OCI-LY3 (cell line): ENCODE measurements around the gene TBRG4.

Experiments used
- H2AFZ ChIP-seq: fragments of 200-600, 300-600 bp; shearing (Covaris generic); 2 replicates; pipeline ENCODE4 v1.6.0; 2014; ENCODE audit warnings: antibody characterized with exemption, low read depth, low read length
- H3K27ac ChIP-seq: fragments of 200-600, 300-600 bp; sonication (generic); 2 replicates; pipeline ENCODE4 v1.5.1; 2014; ENCODE audit warnings: mild to moderate bottlenecking, low read length, moderate library complexity, mixed read lengths
- H3K27me3 ChIP-seq: fragments of 200-600, 300-600 bp; sonication (generic); 2 replicates; pipeline ENCODE4 v1.6.1; 2014; ENCODE audit warnings: low read depth, low read length, mixed read lengths
- H3K36me3 ChIP-seq: fragments of 200-600, 300-600 bp; sonication (generic); replicated peaks from 2 replicates; pipeline ENCODE3; 2014; ENCODE audit warnings: low read depth, low read length, mixed read lengths
- H3K4me1 ChIP-seq: fragments of 300-600, 200-600 bp; sonication (generic); 2 replicates; pipeline ENCODE4 v1.6.1; 2014; ENCODE audit warnings: low read length, mixed read lengths
- H3K4me2 ChIP-seq: fragments of 200-600, 300-600 bp; sonication (generic); 2 replicates; pipeline ENCODE4 v1.6.1; 2014; ENCODE audit warnings: low read length, mixed read lengths
- H3K4me3 ChIP-seq: fragments of 300-600, 200-600 bp; sonication (generic); 2 replicates; pipeline ENCODE4 v1.5.1; 2014; ENCODE audit warnings: antibody characterized with exemption, mild to moderate bottlenecking, low read length, moderate library complexity
- H3K79me2 ChIP-seq: fragments of 300-600, 200-600 bp; shearing (Covaris generic); 2 replicates; pipeline ENCODE4 v1.6.1; 2014; ENCODE audit warnings: mild to moderate bottlenecking, low read length, mixed read lengths
- H3K9ac ChIP-seq: fragments of 300-600, 200-600 bp; shearing (Covaris generic); 2 replicates; pipeline ENCODE4 v1.6.0; 2014; ENCODE audit warnings: mild to moderate bottlenecking, low read length, moderate library complexity
- H3K9me3 ChIP-seq: fragments of 200-600, 300-600 bp; shearing (Covaris generic); 2 replicates; pipeline ENCODE4 v1.6.1; 2014; ENCODE audit warnings: low read length, mixed read lengths; ENCODE audit not compliant: insufficient read depth
- H4K20me1 ChIP-seq: fragments of 200-600, 300-600 bp; sonication (generic); 2 replicates; pipeline ENCODE4 v1.6.1; 2016; ENCODE audit warnings: low read length, mixed read lengths; ENCODE audit not compliant: insufficient read depth
- CTCF ChIP-seq: fragments of 200-600, 300-600 bp; sonication (generic); IDR thresholded peaks from 2 replicates; pipeline ENCODE4 v1.5.1; 2014; ENCODE audit warnings: antibody characterized with exemption, low read length, low read depth
- EZH2phosphoT487 ChIP-seq: fragments of 200-600 bp; shearing (Covaris generic); IDR thresholded peaks from 2 replicates; pipeline ENCODE4 v1.6.1; 2018; ENCODE audit warnings: antibody characterized with exemption, mixed run types, low read depth

The TBRG4 gene

GRCh38 chr7:45112648-45113047 lies 1.2 kb upstream of the TBRG4 start:
- Histone ChIP-seq H3K9me3 (no peaks in the 10 kb centered on the region), H3K27ac (peak overlapping the region; percentile 84; the same call in 1 of the 2 replicates), H3K4me3 (peak overlapping the region; percentile 89), H3K27me3 (no peaks in the 10 kb centered on the region), H3K36me3 (peaks cover 23% of the 10 kb centered on the region), H3K4me2 (peak overlapping the region; percentile 66), H3K9ac (peak overlapping the region; percentile 85; the same call in 1 of the 2 replicates), H3K4me1 (peaks cover 25% of the 10 kb centered on the region), H3K79me2 (peaks cover 45% of the 10 kb centered on the region), H4K20me1 (peaks cover 6% of the 10 kb centered on the region; the same call in 1 of the 2 replicates), H2AFZ (no peak overlapping the region)
- TF ChIP-seq EZH2phosphoT487 = no peak
- TF ChIP-seq CTCF = no peak

GRCh38 chr7:45108863-45109262 lies 2.6 kb downstream of the TBRG4 start:
- Histone ChIP-seq H3K36me3 (peaks cover 58% of the 10 kb centered on the region), H3K4me2 (no peak overlapping the region), H3K9ac (no peak overlapping the region), H3K4me1 (peaks cover 15% of the 10 kb centered on the region), H3K79me2 (peaks cover 70% of the 10 kb centered on the region), H3K4me3 (no peak overlapping the region), H3K27me3 (no peaks in the 10 kb centered on the region), H4K20me1 (peaks cover 31% of the 10 kb centered on the region), H3K27ac (no peak overlapping the region), H2AFZ (no peak overlapping the region), H3K9me3 (no peaks in the 10 kb centered on the region)
- TF ChIP-seq CTCF (no peak), EZH2phosphoT487 (no peak)

GRCh38 chr7:45107356-45107755 lies 4.1 kb downstream of the TBRG4 start:
- no peaks in the 10 kb centered on the region for H3K27me3 ChIP-seq
- no peak overlapping the region for H3K4me3 ChIP-seq
- H3K36me3 ChIP-seq = peaks cover 73% of the 10 kb centered on the region
- H2AFZ ChIP-seq = no peak overlapping the region
- H3K27ac ChIP-seq = no peak overlapping the region
- TF ChIP-seq CTCF (no peak), EZH2phosphoT487 (no peak)
- no peak overlapping the region for H3K4me2 ChIP-seq
- peaks cover 9% of the 10 kb centered on the region for H3K4me1 ChIP-seq
- H3K9me3 ChIP-seq = no peaks in the 10 kb centered on the region
- H3K9ac ChIP-seq = no peak overlapping the region
- H3K79me2 ChIP-seq = peaks cover 67% of the 10 kb centered on the region
- peaks cover 31% of the 10 kb centered on the region for H4K20me1 ChIP-seq

- TF ChIP-seq CTCF (no peak), EZH2phosphoT487 (no peak)
- Histone ChIP-seq H3K36me3 (peaks cover 78% of the 10 kb centered on the region), H3K4me2 (no peak overlapping the region)
Observed at GRCh38 chr7:45106820-45107219, 4.7 kb downstream of the TBRG4 start.

More at GRCh38 chr7:45106820-45107219, 4.7 kb downstream of the TBRG4 start:
- H3K79me2 ChIP-seq = peaks cover 64% of the 10 kb centered on the region
- no peaks in the 10 kb centered on the region for H3K27me3 ChIP-seq
- peaks cover 31% of the 10 kb centered on the region for H4K20me1 ChIP-seq
- H3K9me3 ChIP-seq = no peaks in the 10 kb centered on the region
- H3K9ac ChIP-seq = no peak overlapping the region
- H3K4me1 ChIP-seq = peaks cover 9% of the 10 kb centered on the region
- H2AFZ ChIP-seq = no peak overlapping the region
- no peak overlapping the region for H3K27ac ChIP-seq
- no peak overlapping the region for H3K4me3 ChIP-seq
